Inflammatory macrophage (primary cell): ENCODE data around the gene MRPL44.

Experiments used
- DNase-seq, 2 donors: peaks; one replicate each; pipeline ENCODE4 v3.0.0-alpha.2; 2020 to 2022

The MRPL44 gene

GRCh38 chr2:224009605-224010315 lies 52.5 kb downstream of the MRPL44 start:
- DNase-seq: no peak

- DNase-seq: no peak
Observed at GRCh38 chr2:224011837-224012236, 54.6 kb downstream of the MRPL44 start.

DNA sequence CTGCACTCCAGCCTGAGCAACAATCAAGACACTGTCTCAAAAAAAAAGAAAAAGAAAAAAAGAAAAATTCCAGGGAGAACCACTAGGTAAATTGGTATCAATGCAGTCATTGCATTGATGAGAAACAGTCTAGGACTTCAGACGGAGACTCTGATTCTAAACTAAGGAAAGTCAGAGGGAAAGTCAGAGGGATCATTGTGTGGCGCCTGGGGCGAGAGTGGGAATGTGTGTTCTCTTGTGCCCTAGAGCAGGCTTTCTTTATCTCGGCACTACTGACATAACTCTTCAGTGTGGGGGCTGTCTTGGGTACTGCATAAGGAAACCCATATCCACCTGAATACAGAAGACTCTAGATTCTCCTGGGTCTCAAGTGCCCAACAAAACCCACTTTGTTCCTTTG lies 57.1 kb downstream of the MRPL44 start:
- DNase-seq: no peak

- no peak for DNase-seq
Observed at GRCh38 chr2:224016963-224017362, 59.7 kb downstream of the MRPL44 start.
